Neural progenitor cell (in vitro differentiated cells): ENCODE results near the gene NUP210.

ENCODE experiments used
- CTCF ChIP-seq: fragments of 200-600 bp; sonication (generic); IDR thresholded peaks from 2 replicates; pipeline ENCODE4 v1.5.1; 2017; ENCODE audit warnings: antibody characterized with exemption, mild to moderate bottlenecking
- EZH2 ChIP-seq: fragments of 200-600 bp; sonication (generic); IDR thresholded peaks from 2 replicates; pipeline ENCODE4 v1.6.1; 2017; ENCODE audit warnings: antibody characterized with exemption, mild to moderate bottlenecking, moderate library complexity
- EZH2phosphoT487 ChIP-seq: fragments of 200-600 bp; sonication (generic); IDR thresholded peaks from 2 replicates; pipeline ENCODE4 v1.6.1; 2017; ENCODE audit warnings: antibody characterized with exemption

- no peak for TF ChIP-seq EZH2phosphoT487
- TF ChIP-seq CTCF, result no peak
- no peak for TF ChIP-seq EZH2
Measured at GRCh38 chr3:13290941-13291340, 129.2 kb downstream of the NUP210 start.
